ENCODE data around the gene NPAS3. TPM values are rescaled to one million over a fixed set of nuclear protein-coding genes. Genes with fewer than 3 reads are reported as not detected.

NPAS3 gene
- total and polyA plus RNA-seq, 2 of the 8 experiments (the other 6 are each of a cell fraction or from before 2014, with no cell fraction given): 0.11 to 0.60 TPM

DNA sequence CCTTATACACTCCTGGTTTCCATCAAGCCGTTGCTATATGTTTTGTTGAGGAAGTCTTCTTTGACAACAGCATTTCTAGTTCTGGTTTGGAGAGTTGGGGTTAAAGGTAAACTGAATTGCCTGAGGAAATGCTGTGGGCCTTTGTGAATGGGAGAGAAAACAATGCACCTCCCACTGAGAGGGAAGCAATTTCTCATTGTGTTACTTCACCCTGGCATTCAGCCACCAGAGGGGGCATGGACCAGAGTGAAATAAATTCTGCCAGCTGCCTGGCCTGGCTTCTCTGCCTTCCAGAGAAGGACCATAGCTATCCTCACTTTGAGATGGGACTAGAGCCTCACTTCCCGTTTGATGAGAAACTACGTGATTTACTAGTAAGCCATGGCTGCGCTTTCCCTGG is 536.9 kb downstream of the NPAS3 start:
- Histone ChIP-seq H3K79me2 (ENCODE audit: control insufficient read depth in 1 of 2, insufficient read depth in 2 of 2, low read length in 2 of 2) (no peaks in the 10 kb centered on the region), H4K8ac (ENCODE audit: extremely low read depth, insufficient read depth, low read length) (no peak overlapping the region), H3K23ac (ENCODE audit: insufficient read length) (no peak overlapping the region), H3K14ac (ENCODE audit: insufficient read length) (no peak overlapping the region), H3K4me1 (replicated peaks in 1 of 4; ENCODE audit: control insufficient read depth in 3 of 4, insufficient read depth in 4 of 4, low read length in 3 of 4) (peaks cover 0 to 25% (median 9%) of the 10 kb centered on the region in 4 experiments; a peak in 5 of 7 replicates), H3K56ac (replicated peaks; ENCODE audit: insufficient read length, low read depth, low read length) (no peak overlapping the region), H3K4me3 (ENCODE audit: extremely low read depth in 1 of 4, insufficient read depth in 2 of 4, low read depth in 3 of 4, low read length in 4 of 4) (peak overlapping the region in 1 of 4 experiments; percentile 28; a peak in 1 of 8 replicates), H2AFZ (ENCODE audit: low read length) (peak overlapping the region; percentile 45; the same call in 1 of the 2 replicates), H2BK5ac (ENCODE audit: low read depth, low read length) (no peak overlapping the region), H3K9ac (replicated peaks in 1 of 4; ENCODE audit: extremely low read depth in 1 of 4, low read depth in 3 of 4, low read length in 3 of 4) (no peak overlapping the region), H2BK20ac (ENCODE audit: low read length) (no peak overlapping the region), H4K91ac (replicated peaks; ENCODE audit: insufficient read length, low read length) (no peak overlapping the region), H3K36me3 (ENCODE audit: control insufficient read depth in 2 of 4, insufficient read depth in 4 of 4, low read length in 3 of 4) (no peaks in the 10 kb centered on the region), H4K5ac (ENCODE audit: insufficient read length, low read depth, low read length) (no peak overlapping the region), H3K79me1 (ENCODE audit: low read depth, low read length) (no peaks in the 10 kb centered on the region), H3K9me3 (ENCODE audit: insufficient read depth in 2 of 2, low read depth in 1 of 2, low read length in 1 of 2) (no peaks in the 10 kb centered on the region), H2BK15ac (ENCODE audit: low read length) (no peak overlapping the region), H3K4ac (replicated peaks; ENCODE audit: insufficient read length, low read depth, low read length) (no peak overlapping the region), H3K27ac (ENCODE audit: low read depth, low read length) (no peak overlapping the region), H3K4me2 (ENCODE audit: insufficient read depth in 1 of 2, low read depth in 2 of 2, low read length in 2 of 2) (peak overlapping the region; percentile 53 to 55), H4K20me1 (replicated peaks in 1 of 2; ENCODE audit: control insufficient read depth in 1 of 2, insufficient read depth in 2 of 2, low read length in 2 of 2) (no peaks in the 10 kb centered on the region), H3K27me3 (replicated peaks in 1 of 4; ENCODE audit: control insufficient read depth in 3 of 4, extremely low read depth in 1 of 4, insufficient read depth in 3 of 4, low read length in 3 of 4) (no peaks in the 10 kb centered on the region), H2AK5ac (ENCODE audit: low read depth, low read length) (no peak overlapping the region), H2BK12ac (ENCODE audit: low read depth, low read length) (no peak overlapping the region), H3K18ac (ENCODE audit: extremely low read depth, low read length) (no peak overlapping the region), H2BK120ac (replicated peaks; ENCODE audit: low read depth, low read length) (no peak overlapping the region), H3K23me2 (ENCODE audit: low read depth, low read length) (no peaks in the 10 kb centered on the region)
- FAIRE-seq (peak; percentile 98), DNase-seq (ENCODE audit: low read depth in 1 of 2, low spot score in 2 of 2) (peak; percentile 73 to 76)
- CTCF ChIA-PET (ENCODE audit: partially characterized antibody): interaction anchor here (0.5 to 3.4 kb wide), 10 partner anchors 15 to 365 kb away, joined by 3 to 18 read pairs (median 3); no protein-coding TSS in a partner anchor
- WGBS, 2 experiments (ENCODE audit: extremely low coverage in 1 of 2, insufficient coverage in 1 of 2, insufficient read length in 1 of 2, insufficient replicate concordance in 2 of 2, low coverage in 1 of 2, low lambda C conversion rate in 2 of 2, missing lambda C conversion rate in 1 of 2): 29% methylated on average over 4 of the region's 4 CpGs; no CpG with 5 or more reads in 1 of the 2 experiments
- POLR2A ChIA-PET (ENCODE audit: partially characterized antibody): no interaction called here
- TF ChIP-seq TCF12 (IDR thresholded peaks at IDR 0.05; ENCODE audit: low read depth, low read length): 0 out of 2 replicates have a peak, but pooled peaks have one; percentile 22
- TF ChIP-seq NANOG (IDR thresholded peaks at IDR 0.05; ENCODE audit: insufficient read depth, low read depth, low read length, poor library complexity, severe bottlenecking): peak; percentile 65
- TF ChIP-seq RXRA (IDR thresholded peaks at IDR 0.05; ENCODE audit: insufficient read depth, low read depth, low read length): 0 out of 2 replicates have a peak, but pooled peaks have one; percentile 19
- 0 out of 4 replicates have a peak, but pooled peaks have one; percentile 10 to 62 for TF ChIP-seq HDAC2 (IDR thresholded peaks at IDR 0.05; ENCODE audit: borderline replicate concordance in 1 of 2, low read depth in 2 of 2, low read length in 2 of 2)
- TF ChIP-seq ASH2L (IDR thresholded peaks at IDR 0.05; ENCODE audit: low read length): peak; percentile 28
- TF ChIP-seq POLR2AphosphoS5 (IDR thresholded peaks at IDR 0.05; ENCODE audit: low read depth, low read length): no peak
- TF ChIP-seq BCL11A (IDR thresholded peaks at IDR 0.05; ENCODE audit: low read depth in 2 of 2, low read length in 2 of 2): peak in 1 of 2 experiments; percentile 52
- TF ChIP-seq TEAD4 (IDR thresholded peaks at IDR 0.05; ENCODE audit: low read depth, low read length): peak; percentile 92
- TF ChIP-seq CEBPB (IDR thresholded peaks at IDR 0.05; ENCODE audit: low read depth, low read length): 0 out of 2 replicates have a peak, but pooled peaks have one; percentile 52
- peak; percentile 82 for TF ChIP-seq YY1 (IDR thresholded peaks at IDR 0.05; ENCODE audit: low read depth, low read length)
- peak; percentile 28; the same call in 1 of the 2 replicates for TF ChIP-seq CREB1 (IDR thresholded peaks at IDR 0.05)
- peak in 1 of 2 experiments; percentile 52; a peak in 1 of 3 replicates for TF ChIP-seq EP300 (IDR thresholded peaks at IDR 0.05; ENCODE audit: borderline replicate concordance in 1 of 2, low read depth in 2 of 2, low read length in 2 of 2)
- no peak for TF ChIP-seq CBX8 (IDR thresholded peaks at IDR 0.05; ENCODE audit: borderline replicate concordance, low read depth, low read length)

Measured in H1 (cell line).